HepG2 (cell line): Measurements from ENCODE around the gene VKORC1. TPM values are rescaled to one million over a fixed set of nuclear protein-coding genes. Genes with fewer than 3 reads are reported as not detected.

Experiments
- EED ChIP-seq: sonication (generic); formaldehyde crosslinking; IDR thresholded peaks from 2 replicates; pipeline ENCODE4 v1.5.0; 2020; ENCODE audit warnings: mild to moderate bottlenecking, missing genetic modification reagents
- FOSL2 ChIP-seq: sonication (generic); formaldehyde crosslinking; IDR thresholded peaks from 2 replicates; pipeline ENCODE4 v1.4.0; 2020; ENCODE audit warnings: missing genetic modification reagents
- KAT7 ChIP-seq: IDR thresholded peaks from 2 replicates; pipeline ENCODE4 v1.6.1; 2018; ENCODE audit warnings: borderline replicate concordance, missing compliant biosample characterization
- MIER2 ChIP-seq: IDR thresholded peaks from 2 replicates; pipeline ENCODE4 v1.6.1; 2016; ENCODE audit warnings: missing biosample characterization, missing genetic modification reagents
- MLLT10 ChIP-seq: sonication (generic); formaldehyde crosslinking; IDR thresholded peaks from 2 replicates; pipeline ENCODE4 v1.4.0; 2020; ENCODE audit warnings: missing genetic modification reagents
- NR3C1 ChIP-seq: sonication (generic); formaldehyde crosslinking; IDR thresholded peaks from 2 replicates; pipeline ENCODE4 v1.4.0; 2020; ENCODE audit warnings: missing genetic modification reagents
- SAFB2 ChIP-seq: sonication (generic); formaldehyde crosslinking; IDR thresholded peaks from 2 replicates; pipeline ENCODE4 v1.5.1; 2020; ENCODE audit warnings: missing genetic modification reagents, low read depth, mild to moderate bottlenecking, borderline replicate concordance
- SALL1 ChIP-seq: sonication (generic); formaldehyde crosslinking; IDR thresholded peaks from 2 replicates; pipeline ENCODE4 v1.8.0; 2022; ENCODE audit warnings: mild to moderate bottlenecking, missing genetic modification reagents
- TBP ChIP-seq: sonication (generic); formaldehyde crosslinking; IDR thresholded peaks from 2 replicates; pipeline ENCODE4 v1.5.0; 2020; ENCODE audit warnings: missing genetic modification reagents
- ZNF558 ChIP-seq: sonication (generic); formaldehyde crosslinking; IDR thresholded peaks from 2 replicates; pipeline ENCODE4 v1.9.0; 2022; ENCODE audit warnings: mild to moderate bottlenecking, missing genetic modification reagents, borderline replicate concordance
- ZSCAN31 ChIP-seq: sonication (generic); formaldehyde crosslinking; IDR thresholded peaks from 2 replicates; pipeline ENCODE4 v1.5.0; 2020; ENCODE audit warnings: low read depth, mild to moderate bottlenecking, missing genetic modification reagents
- polyA plus RNA-seq, 8 experiments: library from polyadenylated mRNA; depleted of rRNA in 3 of 8; stranded (reverse) in 7 of 8; unstranded in 1 of 8; fragments of >200 nt; fragmentation: Illumina TruSeq in 4 of 8; extraction: Trizol in 4 of 8; gene quantifications; 2 replicates each; pipeline versions ENCODE4 v1.2.1 to v1.2.3, GENCODE V29; 2011 to 2016; ENCODE audit warnings: low read depth in 4 of 8, missing spikeins in 1 of 8, mixed read lengths in 1 of 8; ENCODE audit not compliant: insufficient read depth in 1 of 8
- total RNA-seq, 5 experiments: library from RNA; depleted of rRNA; stranded (reverse); fragments of >200 nt; fragmentation: Illumina TruSeq; extraction: Trizol; gene quantifications; 2 replicates each; pipeline ENCODE4 v1.2.3, GENCODE V29; 2016; ENCODE audit warnings: low read depth in 1 of 5
- TF ChIP-seq, protein P1 (sequence below): IDR thresholded peaks from 2 replicates; pipeline ENCODE4 v1.6.1; 2016; ENCODE audit warnings: missing compliant biosample characterization, missing genetic modification reagents, borderline replicate concordance
- TF ChIP-seq, protein P2 (sequence below): sonication (generic); formaldehyde crosslinking; IDR thresholded peaks from 2 replicates; pipeline ENCODE4 v1.9.0; 2022; ENCODE audit warnings: missing genetic modification reagents, mild to moderate bottlenecking, borderline replicate concordance
- TF ChIP-seq, protein P3 (sequence below): sonication (generic); formaldehyde crosslinking; IDR thresholded peaks from 2 replicates; pipeline ENCODE4 v1.4.0; 2020; ENCODE audit warnings: missing genetic modification reagents
- TF ChIP-seq, protein P4 (sequence below): sonication (generic); formaldehyde crosslinking; IDR thresholded peaks from 2 replicates; pipeline ENCODE4 v1.5.1; 2020; ENCODE audit warnings: mild to moderate bottlenecking, missing genetic modification reagents, borderline replicate concordance
- TF ChIP-seq, protein P5 (sequence below): sonication (generic); formaldehyde crosslinking; IDR thresholded peaks from 2 replicates; pipeline ENCODE4 v1.5.0; 2020; ENCODE audit warnings: missing genetic modification reagents
- TF ChIP-seq, protein P6 (sequence below): sonication (generic); formaldehyde crosslinking; IDR thresholded peaks from 2 replicates; pipeline ENCODE4 v1.4.0; 2020; ENCODE audit warnings: missing genetic modification reagents
- TF ChIP-seq, protein P7 (sequence below): sonication (generic); formaldehyde crosslinking; IDR thresholded peaks from 2 replicates; pipeline ENCODE4; 2020; ENCODE audit warnings: missing genetic modification reagents, mild to moderate bottlenecking, borderline replicate concordance

Gene VKORC1
- total and polyA plus RNA-seq, 2 of the 13 experiments (the other 11 are each of a cell fraction or from before 2014, with no cell fraction given): 141 to 615 TPM

DNA sequence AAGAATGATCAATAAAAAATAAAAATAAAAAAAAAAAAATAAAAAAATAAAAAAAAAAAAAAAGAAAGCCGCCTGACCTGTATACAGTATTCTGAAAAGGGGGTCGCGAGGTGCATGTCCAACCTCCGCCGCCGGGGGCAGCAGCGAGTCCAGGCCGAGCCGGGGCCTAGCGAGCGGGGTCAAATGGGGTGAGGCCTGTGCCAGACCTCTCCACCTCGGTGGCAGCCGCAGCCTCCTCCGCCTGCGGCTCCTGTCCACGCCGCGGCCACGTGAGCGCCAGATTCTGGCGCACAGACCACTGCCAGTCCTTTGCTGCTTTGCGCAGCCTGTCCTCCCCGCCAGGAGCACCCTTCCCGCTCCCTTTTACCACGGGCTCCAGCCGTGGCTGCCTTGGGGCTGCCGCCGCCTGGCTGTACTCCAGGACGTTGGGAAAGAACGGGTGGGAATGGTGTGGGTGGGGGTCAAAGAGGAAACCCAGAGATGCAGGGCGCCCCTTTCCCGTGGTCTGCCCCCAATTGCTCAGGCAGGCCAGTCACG, 11.1 kb upstream of the VKORC1 start (continued):
- TF ChIP-seq, protein P1, sequence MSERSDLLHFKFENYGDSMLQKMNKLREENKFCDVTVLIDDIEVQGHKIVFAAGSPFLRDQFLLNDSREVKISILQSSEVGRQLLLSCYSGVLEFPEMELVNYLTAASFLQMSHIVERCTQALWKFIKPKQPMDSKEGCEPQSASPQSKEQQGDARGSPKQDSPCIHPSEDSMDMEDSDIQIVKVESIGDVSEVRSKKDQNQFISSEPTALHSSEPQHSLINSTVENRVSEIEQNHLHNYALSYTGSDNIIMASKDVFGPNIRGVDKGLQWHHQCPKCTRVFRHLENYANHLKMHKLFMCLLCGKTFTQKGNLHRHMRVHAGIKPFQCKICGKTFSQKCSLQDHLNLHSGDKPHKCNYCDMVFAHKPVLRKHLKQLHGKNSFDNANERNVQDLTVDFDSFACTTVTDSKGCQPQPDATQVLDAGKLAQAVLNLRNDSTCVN (CRISPR knock-in tag): peak; percentile 93
- TF ChIP-seq ZSCAN31 (CRISPR knock-in tag) (peak; percentile 95), MLLT10 (no peak), ZNF558 (CRISPR knock-in tag) (peak; percentile 98), FOSL2 (CRISPR knock-in tag) (peak; percentile 80), KAT7 (peak; percentile 80; the same call in 1 of the 2 replicates), MIER2 (CRISPR knock-in tag) (peak; percentile 76; the same call in 1 of the 2 replicates), SAFB2 (CRISPR knock-in tag) (peak; percentile 91), EED (peak; percentile 70), TBP (peak; percentile 93; the same call in 1 of the 2 replicates), NR3C1 (CRISPR knock-in tag) (no peak), SALL1 (peak; percentile 99)
- TF ChIP-seq, protein P2, sequence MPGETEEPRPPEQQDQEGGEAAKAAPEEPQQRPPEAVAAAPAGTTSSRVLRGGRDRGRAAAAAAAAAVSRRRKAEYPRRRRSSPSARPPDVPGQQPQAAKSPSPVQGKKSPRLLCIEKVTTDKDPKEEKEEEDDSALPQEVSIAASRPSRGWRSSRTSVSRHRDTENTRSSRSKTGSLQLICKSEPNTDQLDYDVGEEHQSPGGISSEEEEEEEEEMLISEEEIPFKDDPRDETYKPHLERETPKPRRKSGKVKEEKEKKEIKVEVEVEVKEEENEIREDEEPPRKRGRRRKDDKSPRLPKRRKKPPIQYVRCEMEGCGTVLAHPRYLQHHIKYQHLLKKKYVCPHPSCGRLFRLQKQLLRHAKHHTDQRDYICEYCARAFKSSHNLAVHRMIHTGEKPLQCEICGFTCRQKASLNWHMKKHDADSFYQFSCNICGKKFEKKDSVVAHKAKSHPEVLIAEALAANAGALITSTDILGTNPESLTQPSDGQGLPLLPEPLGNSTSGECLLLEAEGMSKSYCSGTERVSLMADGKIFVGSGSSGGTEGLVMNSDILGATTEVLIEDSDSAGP: peak; percentile 89
- TF ChIP-seq, protein P3, sequence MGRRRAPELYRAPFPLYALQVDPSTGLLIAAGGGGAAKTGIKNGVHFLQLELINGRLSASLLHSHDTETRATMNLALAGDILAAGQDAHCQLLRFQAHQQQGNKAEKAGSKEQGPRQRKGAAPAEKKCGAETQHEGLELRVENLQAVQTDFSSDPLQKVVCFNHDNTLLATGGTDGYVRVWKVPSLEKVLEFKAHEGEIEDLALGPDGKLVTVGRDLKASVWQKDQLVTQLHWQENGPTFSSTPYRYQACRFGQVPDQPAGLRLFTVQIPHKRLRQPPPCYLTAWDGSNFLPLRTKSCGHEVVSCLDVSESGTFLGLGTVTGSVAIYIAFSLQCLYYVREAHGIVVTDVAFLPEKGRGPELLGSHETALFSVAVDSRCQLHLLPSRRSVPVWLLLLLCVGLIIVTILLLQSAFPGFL: no peak
- TF ChIP-seq, protein P4, sequence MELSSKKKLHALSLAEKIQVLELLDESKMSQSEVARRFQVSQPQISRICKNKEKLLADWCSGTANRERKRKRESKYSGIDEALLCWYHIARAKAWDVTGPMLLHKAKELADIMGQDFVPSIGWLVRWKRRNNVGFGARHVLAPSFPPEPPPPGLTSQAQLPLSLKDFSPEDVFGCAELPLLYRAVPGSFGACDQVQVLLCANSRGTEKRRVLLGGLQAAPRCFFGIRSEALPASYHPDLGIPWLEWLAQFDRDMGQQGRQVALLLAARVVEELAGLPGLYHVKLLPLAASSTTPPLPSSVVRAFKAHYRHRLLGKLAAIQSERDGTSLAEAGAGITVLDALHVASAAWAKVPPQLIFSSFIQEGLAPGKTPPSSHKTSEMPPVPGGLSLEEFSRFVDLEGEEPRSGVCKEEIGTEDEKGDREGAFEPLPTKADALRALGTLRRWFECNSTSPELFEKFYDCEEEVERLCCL (CRISPR knock-in tag): peak; percentile 78; the same call in 1 of the 2 replicates
- TF ChIP-seq, protein P5, sequence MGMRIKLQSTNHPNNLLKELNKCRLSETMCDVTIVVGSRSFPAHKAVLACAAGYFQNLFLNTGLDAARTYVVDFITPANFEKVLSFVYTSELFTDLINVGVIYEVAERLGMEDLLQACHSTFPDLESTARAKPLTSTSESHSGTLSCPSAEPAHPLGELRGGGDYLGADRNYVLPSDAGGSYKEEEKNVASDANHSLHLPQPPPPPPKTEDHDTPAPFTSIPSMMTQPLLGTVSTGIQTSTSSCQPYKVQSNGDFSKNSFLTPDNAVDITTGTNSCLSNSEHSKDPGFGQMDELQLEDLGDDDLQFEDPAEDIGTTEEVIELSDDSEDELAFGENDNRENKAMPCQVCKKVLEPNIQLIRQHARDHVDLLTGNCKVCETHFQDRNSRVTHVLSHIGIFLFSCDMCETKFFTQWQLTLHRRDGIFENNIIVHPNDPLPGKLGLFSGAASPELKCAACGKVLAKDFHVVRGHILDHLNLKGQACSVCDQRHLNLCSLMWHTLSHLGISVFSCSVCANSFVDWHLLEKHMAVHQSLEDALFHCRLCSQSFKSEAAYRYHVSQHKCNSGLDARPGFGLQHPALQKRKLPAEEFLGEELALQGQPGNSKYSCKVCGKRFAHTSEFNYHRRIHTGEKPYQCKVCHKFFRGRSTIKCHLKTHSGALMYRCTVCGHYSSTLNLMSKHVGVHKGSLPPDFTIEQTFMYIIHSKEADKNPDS (CRISPR knock-in tag): peak; percentile 75; the same call in 1 of the 2 replicates
- TF ChIP-seq, protein P6, sequence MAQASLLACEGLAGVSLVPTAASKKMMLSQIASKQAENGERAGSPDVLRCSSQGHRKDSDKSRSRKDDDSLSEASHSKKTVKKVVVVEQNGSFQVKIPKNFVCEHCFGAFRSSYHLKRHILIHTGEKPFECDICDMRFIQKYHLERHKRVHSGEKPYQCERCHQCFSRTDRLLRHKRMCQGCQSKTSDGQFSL (CRISPR knock-in tag): peak; percentile 80
- TF ChIP-seq, protein P7, sequence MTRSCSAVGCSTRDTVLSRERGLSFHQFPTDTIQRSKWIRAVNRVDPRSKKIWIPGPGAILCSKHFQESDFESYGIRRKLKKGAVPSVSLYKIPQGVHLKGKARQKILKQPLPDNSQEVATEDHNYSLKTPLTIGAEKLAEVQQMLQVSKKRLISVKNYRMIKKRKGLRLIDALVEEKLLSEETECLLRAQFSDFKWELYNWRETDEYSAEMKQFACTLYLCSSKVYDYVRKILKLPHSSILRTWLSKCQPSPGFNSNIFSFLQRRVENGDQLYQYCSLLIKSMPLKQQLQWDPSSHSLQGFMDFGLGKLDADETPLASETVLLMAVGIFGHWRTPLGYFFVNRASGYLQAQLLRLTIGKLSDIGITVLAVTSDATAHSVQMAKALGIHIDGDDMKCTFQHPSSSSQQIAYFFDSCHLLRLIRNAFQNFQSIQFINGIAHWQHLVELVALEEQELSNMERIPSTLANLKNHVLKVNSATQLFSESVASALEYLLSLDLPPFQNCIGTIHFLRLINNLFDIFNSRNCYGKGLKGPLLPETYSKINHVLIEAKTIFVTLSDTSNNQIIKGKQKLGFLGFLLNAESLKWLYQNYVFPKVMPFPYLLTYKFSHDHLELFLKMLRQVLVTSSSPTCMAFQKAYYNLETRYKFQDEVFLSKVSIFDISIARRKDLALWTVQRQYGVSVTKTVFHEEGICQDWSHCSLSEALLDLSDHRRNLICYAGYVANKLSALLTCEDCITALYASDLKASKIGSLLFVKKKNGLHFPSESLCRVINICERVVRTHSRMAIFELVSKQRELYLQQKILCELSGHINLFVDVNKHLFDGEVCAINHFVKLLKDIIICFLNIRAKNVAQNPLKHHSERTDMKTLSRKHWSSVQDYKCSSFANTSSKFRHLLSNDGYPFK (CRISPR knock-in tag): peak; percentile 74; the same call in 1 of the 2 replicates
